ENCODE results near the gene KMO.

DNA sequence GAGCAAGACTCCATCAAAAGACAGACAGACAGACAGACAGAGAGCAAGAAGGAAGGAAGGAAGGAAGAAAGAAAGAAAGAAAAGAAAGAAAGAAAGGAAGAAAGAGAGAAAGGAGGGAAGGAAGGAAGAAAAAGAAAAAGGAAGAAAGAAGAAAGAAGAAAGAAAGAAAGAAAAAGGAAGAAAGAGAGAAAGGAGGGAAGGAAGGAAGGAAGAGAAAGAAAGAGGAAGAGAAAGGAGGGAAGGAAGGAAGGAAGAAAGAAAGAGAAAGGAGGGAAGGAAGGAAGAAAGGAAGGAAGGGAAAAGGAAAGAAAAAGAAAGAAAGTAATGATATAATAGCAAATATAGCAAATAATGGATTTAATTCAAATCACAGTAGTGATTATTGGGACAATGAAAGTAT lies 75.3 kb downstream of the KMO start:
- no peak for TF ChIP-seq POLR2A (IDR thresholded peaks at IDR 0.05; ENCODE audit: low read depth, low read length)
- TF ChIP-seq, protein P1, sequence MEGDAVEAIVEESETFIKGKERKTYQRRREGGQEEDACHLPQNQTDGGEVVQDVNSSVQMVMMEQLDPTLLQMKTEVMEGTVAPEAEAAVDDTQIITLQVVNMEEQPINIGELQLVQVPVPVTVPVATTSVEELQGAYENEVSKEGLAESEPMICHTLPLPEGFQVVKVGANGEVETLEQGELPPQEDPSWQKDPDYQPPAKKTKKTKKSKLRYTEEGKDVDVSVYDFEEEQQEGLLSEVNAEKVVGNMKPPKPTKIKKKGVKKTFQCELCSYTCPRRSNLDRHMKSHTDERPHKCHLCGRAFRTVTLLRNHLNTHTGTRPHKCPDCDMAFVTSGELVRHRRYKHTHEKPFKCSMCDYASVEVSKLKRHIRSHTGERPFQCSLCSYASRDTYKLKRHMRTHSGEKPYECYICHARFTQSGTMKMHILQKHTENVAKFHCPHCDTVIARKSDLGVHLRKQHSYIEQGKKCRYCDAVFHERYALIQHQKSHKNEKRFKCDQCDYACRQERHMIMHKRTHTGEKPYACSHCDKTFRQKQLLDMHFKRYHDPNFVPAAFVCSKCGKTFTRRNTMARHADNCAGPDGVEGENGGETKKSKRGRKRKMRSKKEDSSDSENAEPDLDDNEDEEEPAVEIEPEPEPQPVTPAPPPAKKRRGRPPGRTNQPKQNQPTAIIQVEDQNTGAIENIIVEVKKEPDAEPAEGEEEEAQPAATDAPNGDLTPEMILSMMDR (IDR thresholded peaks at IDR 0.05; ENCODE audit: extremely low read depth in 1 of 2, insufficient read depth in 1 of 2, low read depth in 1 of 2, low read length in 2 of 2): no peak
- no peak for TF ChIP-seq EZH2 (IDR thresholded peaks at IDR 0.05; ENCODE audit: borderline replicate concordance, low read depth, low read length, severe bottlenecking)
- no peak for TF ChIP-seq POLR2AphosphoS5 (IDR thresholded peaks at IDR 0.05; ENCODE audit: insufficient read depth, low read depth, low read length)
- TF ChIP-seq, protein P2, sequence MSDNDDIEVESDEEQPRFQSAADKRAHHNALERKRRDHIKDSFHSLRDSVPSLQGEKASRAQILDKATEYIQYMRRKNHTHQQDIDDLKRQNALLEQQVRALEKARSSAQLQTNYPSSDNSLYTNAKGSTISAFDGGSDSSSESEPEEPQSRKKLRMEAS (IDR thresholded peaks at IDR 0.05; ENCODE audit: insufficient read depth, insufficient read length): no peak
- TF ChIP-seq JUN (IDR thresholded peaks at IDR 0.05; ENCODE audit: borderline replicate concordance, insufficient read depth, insufficient read length, low read depth): no peak
- TF ChIP-seq MYC (IDR thresholded peaks at IDR 0.05; ENCODE audit: low read depth, low read length): no peak
- no peak for TF ChIP-seq FOS (IDR thresholded peaks at IDR 0.05; ENCODE audit: borderline replicate concordance, insufficient read depth, low read length)
- TF ChIP-seq GATA2 (IDR thresholded peaks at IDR 0.05; ENCODE audit: insufficient read depth, insufficient read length, low read depth, low read length): no peak

All from endothelial cell of umbilical vein (primary cell).